ENCODE measurements around the gene ZBTB25.

DNA sequence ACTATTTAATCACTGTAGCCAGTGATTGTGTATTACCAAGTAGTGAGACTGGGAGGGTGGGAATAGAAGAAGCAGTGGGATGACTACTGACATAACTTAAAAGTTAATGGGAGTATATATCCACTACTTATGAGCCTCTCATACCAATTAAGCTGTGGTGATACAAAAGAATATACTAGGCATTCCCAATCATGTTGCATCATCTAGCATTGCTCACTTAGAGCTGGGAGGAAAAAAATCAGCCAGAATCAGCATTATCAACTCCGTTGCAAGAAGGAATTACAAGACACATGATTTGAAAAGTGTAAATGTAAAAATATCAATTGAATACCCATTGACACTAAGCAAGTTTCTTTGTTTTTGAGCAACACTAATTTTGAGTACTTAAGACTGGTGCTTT, 45.4 kb upstream of the ZBTB25 start:
- TF ChIP-seq EP300 (IDR thresholded peaks at IDR 0.05; ENCODE audit: borderline replicate concordance) (no peak), NFIC (IDR thresholded peaks at IDR 0.05) (no peak), YY1 (IDR thresholded peaks at IDR 0.05; ENCODE audit: low read depth) (no peak), RAD21 (IDR thresholded peaks at IDR 0.05; ENCODE audit: low read depth) (no peak), CREB1 (IDR thresholded peaks at IDR 0.05; ENCODE audit: low read depth) (no peak), CEBPB (IDR thresholded peaks at IDR 0.05) (no peak), FOXM1 (IDR thresholded peaks at IDR 0.05; ENCODE audit: borderline replicate concordance, low read depth) (no peak), TEAD4 (IDR thresholded peaks at IDR 0.05) (no peak), TAF1 (IDR thresholded peaks at IDR 0.05; ENCODE audit: low read depth) (no peak), ZBTB7A (IDR thresholded peaks at IDR 0.05; ENCODE audit: low read depth) (no peak), EGR1 (IDR thresholded peaks at IDR 0.05) (no peak)
- TF ChIP-seq, protein P1, sequence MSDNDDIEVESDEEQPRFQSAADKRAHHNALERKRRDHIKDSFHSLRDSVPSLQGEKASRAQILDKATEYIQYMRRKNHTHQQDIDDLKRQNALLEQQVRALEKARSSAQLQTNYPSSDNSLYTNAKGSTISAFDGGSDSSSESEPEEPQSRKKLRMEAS (IDR thresholded peaks at IDR 0.05): no peak
- TF ChIP-seq, protein P2, sequence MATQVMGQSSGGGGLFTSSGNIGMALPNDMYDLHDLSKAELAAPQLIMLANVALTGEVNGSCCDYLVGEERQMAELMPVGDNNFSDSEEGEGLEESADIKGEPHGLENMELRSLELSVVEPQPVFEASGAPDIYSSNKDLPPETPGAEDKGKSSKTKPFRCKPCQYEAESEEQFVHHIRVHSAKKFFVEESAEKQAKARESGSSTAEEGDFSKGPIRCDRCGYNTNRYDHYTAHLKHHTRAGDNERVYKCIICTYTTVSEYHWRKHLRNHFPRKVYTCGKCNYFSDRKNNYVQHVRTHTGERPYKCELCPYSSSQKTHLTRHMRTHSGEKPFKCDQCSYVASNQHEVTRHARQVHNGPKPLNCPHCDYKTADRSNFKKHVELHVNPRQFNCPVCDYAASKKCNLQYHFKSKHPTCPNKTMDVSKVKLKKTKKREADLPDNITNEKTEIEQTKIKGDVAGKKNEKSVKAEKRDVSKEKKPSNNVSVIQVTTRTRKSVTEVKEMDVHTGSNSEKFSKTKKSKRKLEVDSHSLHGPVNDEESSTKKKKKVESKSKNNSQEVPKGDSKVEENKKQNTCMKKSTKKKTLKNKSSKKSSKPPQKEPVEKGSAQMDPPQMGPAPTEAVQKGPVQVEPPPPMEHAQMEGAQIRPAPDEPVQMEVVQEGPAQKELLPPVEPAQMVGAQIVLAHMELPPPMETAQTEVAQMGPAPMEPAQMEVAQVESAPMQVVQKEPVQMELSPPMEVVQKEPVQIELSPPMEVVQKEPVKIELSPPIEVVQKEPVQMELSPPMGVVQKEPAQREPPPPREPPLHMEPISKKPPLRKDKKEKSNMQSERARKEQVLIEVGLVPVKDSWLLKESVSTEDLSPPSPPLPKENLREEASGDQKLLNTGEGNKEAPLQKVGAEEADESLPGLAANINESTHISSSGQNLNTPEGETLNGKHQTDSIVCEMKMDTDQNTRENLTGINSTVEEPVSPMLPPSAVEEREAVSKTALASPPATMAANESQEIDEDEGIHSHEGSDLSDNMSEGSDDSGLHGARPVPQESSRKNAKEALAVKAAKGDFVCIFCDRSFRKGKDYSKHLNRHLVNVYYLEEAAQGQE (IDR thresholded peaks at IDR 0.05; ENCODE audit: low read depth): no peak
- TF ChIP-seq, protein P3, sequence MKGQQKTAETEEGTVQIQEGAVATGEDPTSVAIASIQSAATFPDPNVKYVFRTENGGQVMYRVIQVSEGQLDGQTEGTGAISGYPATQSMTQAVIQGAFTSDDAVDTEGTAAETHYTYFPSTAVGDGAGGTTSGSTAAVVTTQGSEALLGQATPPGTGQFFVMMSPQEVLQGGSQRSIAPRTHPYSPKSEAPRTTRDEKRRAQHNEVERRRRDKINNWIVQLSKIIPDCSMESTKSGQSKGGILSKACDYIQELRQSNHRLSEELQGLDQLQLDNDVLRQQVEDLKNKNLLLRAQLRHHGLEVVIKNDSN (IDR thresholded peaks at IDR 0.05): no peak

Measured in Ishikawa (cell line).